ENCODE measurements around the gene C11orf16.

The C11orf16 gene

DNA sequence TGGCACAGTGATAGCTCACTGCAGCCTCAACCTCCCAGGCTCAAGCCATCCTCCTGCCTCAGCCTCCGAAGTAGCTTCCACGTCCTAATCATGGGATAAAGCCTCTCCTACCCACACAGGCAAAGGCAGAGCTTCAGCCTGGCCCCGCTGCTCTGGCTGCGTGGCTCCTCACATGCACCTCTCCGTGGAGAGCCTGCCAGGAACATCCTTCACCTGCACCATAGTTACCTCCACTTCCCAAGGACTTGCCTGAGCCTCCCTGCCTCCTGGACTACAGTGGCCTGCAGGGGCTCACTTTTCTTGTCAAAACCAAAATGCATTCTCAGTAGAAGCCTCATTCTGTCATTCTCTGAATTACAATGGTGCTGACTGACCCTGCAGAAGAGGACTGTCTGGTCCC is 6.5 kb downstream of the C11orf16 start:
- Histone ChIP-seq H3K27me3 (ENCODE audit: control insufficient read depth, low read length) (no peaks in the 10 kb centered on the region), H3K9me3 (ENCODE audit: control insufficient read depth, insufficient read depth, low read length) (no peaks in the 10 kb centered on the region), H4K20me1 (ENCODE audit: control insufficient read depth, insufficient read depth, low read depth, low read length) (no peaks in the 10 kb centered on the region), H3K4me1 (ENCODE audit: control insufficient read depth, low read length) (no peaks in the 10 kb centered on the region), H3K36me3 (ENCODE audit: control insufficient read depth, low read length) (peaks cover 20% of the 10 kb centered on the region), H3K9me2 (replicated peaks; ENCODE audit: control insufficient read depth, low read length) (no peaks in the 10 kb centered on the region), H3K79me2 (ENCODE audit: control insufficient read depth, low read length) (no peaks in the 10 kb centered on the region), H3K4me3 (ENCODE audit: low read length) (no peak overlapping the region), H3K27ac (ENCODE audit: low read depth, low read length) (no peak overlapping the region), H3F3A (ENCODE audit: control insufficient read depth, insufficient read depth) (no peaks in the 10 kb centered on the region), H3K4me2 (ENCODE audit: low read length) (no peak overlapping the region)
- TF ChIP-seq, protein P1, sequence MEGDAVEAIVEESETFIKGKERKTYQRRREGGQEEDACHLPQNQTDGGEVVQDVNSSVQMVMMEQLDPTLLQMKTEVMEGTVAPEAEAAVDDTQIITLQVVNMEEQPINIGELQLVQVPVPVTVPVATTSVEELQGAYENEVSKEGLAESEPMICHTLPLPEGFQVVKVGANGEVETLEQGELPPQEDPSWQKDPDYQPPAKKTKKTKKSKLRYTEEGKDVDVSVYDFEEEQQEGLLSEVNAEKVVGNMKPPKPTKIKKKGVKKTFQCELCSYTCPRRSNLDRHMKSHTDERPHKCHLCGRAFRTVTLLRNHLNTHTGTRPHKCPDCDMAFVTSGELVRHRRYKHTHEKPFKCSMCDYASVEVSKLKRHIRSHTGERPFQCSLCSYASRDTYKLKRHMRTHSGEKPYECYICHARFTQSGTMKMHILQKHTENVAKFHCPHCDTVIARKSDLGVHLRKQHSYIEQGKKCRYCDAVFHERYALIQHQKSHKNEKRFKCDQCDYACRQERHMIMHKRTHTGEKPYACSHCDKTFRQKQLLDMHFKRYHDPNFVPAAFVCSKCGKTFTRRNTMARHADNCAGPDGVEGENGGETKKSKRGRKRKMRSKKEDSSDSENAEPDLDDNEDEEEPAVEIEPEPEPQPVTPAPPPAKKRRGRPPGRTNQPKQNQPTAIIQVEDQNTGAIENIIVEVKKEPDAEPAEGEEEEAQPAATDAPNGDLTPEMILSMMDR (IDR thresholded peaks at IDR 0.05; ENCODE audit: low read depth, low read length, poor library complexity, severe bottlenecking): no peak
- TF ChIP-seq EZH2phosphoT487 (IDR thresholded peaks at IDR 0.05; ENCODE audit: borderline replicate concordance, low read length): no peak

DNA sequence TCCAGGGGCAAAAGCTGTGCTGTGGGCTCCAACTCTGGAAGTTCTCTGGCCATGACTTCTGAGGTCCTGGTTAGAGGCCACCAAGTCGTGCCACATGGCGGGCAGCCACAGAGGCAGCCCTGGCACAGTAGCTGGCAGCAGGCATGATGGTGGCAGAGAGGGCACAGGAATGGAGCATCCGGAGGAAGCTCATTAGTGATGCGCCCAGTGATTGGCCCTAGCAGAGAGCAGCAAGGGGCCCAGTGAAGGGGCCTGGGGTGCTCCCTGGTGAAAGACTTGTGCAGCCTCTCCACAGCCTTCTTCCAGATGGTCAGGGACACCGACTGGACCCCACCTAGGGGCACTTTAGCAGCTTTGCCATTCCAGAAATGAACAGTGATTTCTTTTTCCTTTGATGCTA is 7.0 kb downstream of the C11orf16 start:
- H3K4me2 ChIP-seq (ENCODE audit: low read length): no peak overlapping the region
- H3K9me2 ChIP-seq (replicated peaks; ENCODE audit: control insufficient read depth, low read length): no peaks in the 10 kb centered on the region
- no peak overlapping the region for H3K27ac ChIP-seq (ENCODE audit: low read depth, low read length)
- H3K9me3 ChIP-seq (ENCODE audit: control insufficient read depth, insufficient read depth, low read length): no peaks in the 10 kb centered on the region
- no peak overlapping the region for H3K4me3 ChIP-seq (ENCODE audit: low read length)
- TF ChIP-seq, protein P1 (IDR thresholded peaks at IDR 0.05; ENCODE audit: low read depth, low read length, poor library complexity, severe bottlenecking): no peak
- no peak for TF ChIP-seq EZH2phosphoT487 (IDR thresholded peaks at IDR 0.05; ENCODE audit: borderline replicate concordance, low read length)
- H3K79me2 ChIP-seq (ENCODE audit: control insufficient read depth, low read length): no peaks in the 10 kb centered on the region
- H3K4me1 ChIP-seq (ENCODE audit: control insufficient read depth, low read length): no peaks in the 10 kb centered on the region
- H3K36me3 ChIP-seq (ENCODE audit: control insufficient read depth, low read length): peaks cover 25% of the 10 kb centered on the region
- H3F3A ChIP-seq (ENCODE audit: control insufficient read depth, insufficient read depth): no peaks in the 10 kb centered on the region
- H3K27me3 ChIP-seq (ENCODE audit: control insufficient read depth, low read length): no peaks in the 10 kb centered on the region
- H4K20me1 ChIP-seq (ENCODE audit: control insufficient read depth, insufficient read depth, low read depth, low read length): no peaks in the 10 kb centered on the region

DNA sequence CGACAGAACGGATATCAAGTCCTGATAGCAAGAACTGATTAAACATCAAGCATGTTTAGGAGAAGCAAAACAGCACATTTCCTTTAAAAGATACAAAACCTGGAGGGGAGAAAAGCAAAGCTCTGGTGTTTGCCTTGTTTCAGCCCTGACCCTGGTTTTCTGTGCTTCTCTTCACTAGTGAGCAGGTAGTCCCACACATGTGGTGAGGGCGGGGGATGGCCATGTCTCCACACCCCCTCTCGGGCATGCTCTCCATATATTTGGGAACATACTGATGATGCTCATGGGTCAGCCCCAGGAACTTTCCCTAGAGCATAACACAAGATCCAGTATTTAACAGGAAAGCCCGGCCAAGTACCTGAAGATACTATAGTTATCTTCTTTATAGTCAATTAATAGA is 10.1 kb downstream of the C11orf16 start:
- no peak overlapping the region for H3K27ac ChIP-seq (ENCODE audit: low read depth, low read length)
- H3F3A ChIP-seq (ENCODE audit: control insufficient read depth, insufficient read depth): no peaks in the 10 kb centered on the region
- no peak overlapping the region for H3K4me2 ChIP-seq (ENCODE audit: low read length)
- H4K20me1 ChIP-seq (ENCODE audit: control insufficient read depth, insufficient read depth, low read depth, low read length): no peaks in the 10 kb centered on the region
- no peaks in the 10 kb centered on the region for H3K79me2 ChIP-seq (ENCODE audit: control insufficient read depth, low read length)
- peaks cover 50% of the 10 kb centered on the region for H3K36me3 ChIP-seq (ENCODE audit: control insufficient read depth, low read length)
- no peak overlapping the region for H3K4me3 ChIP-seq (ENCODE audit: low read length)
- no peaks in the 10 kb centered on the region for H3K4me1 ChIP-seq (ENCODE audit: control insufficient read depth, low read length)
- TF ChIP-seq EZH2phosphoT487 (IDR thresholded peaks at IDR 0.05; ENCODE audit: borderline replicate concordance, low read length): no peak
- TF ChIP-seq, protein P1 (IDR thresholded peaks at IDR 0.05; ENCODE audit: low read depth, low read length, poor library complexity, severe bottlenecking): no peak
- H3K9me3 ChIP-seq (ENCODE audit: control insufficient read depth, insufficient read depth, low read length): no peaks in the 10 kb centered on the region
- no peaks in the 10 kb centered on the region for H3K9me2 ChIP-seq (replicated peaks; ENCODE audit: control insufficient read depth, low read length)
- no peaks in the 10 kb centered on the region for H3K27me3 ChIP-seq (ENCODE audit: control insufficient read depth, low read length)
